HTERT RPE-1 (cell line): ENCODE results near the gene TMPRSS9.

Experiments used
- in situ Hi-C: fragments of 300-500 bp; cut with MboI; formaldehyde crosslinking; loops from 4 replicates; pipeline ENCODE4 v1.14.3; 2020; ENCODE audit warnings: low sequenced_read_pairs

Gene TMPRSS9

DNA sequence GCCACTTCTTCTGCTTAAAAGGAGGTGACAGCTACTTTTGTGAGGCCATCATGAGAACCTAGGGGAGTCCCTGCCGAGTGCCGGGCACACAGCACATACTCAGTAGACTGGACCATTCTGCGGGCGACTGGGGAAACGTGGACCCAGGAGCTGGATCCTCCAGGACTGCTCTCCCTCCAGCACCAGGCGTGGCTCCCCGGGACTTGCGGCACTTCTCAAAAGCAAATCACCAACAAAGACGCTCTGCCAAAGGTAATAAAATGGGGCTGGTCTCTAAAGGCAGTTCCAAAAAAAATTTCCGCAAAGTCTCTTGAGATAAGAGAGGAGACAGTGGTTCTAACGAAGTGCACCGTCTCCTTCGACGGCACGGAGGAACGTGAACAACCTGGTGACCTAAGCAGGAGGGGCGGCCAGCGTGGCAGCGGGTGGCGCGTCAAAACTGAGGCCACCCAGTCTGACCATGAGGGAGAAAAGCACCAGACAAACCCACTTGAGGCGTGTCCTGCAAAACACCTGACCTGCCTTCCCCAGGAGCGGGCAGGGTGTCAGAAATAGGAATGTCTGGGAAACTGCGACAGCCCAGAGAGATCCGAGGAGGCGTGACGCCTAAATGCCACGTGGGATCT, 1.4 kb upstream of the TMPRSS9 start:
- in situ Hi-C loops: no loop called here

DNA sequence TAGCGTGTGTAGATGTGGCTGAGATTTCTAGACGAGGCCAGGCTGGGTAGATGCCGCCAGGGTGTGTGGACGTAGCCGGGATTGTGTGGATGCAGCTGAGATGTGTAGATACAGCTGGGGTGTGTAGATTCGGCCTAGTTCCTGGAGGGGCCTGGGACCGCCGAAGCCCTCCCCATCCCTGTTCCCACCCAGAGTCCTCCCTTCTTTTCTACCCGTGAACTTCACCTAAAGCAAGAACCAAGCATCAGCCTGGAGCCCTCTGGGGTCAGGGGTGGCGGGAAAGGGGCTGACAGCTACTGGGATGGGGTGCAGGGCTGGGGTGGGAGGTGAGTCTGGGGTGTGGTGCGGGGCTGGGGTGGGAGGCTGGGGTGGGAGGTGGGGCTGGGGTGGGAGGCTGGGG, 768 bp downstream of the TMPRSS9 start:
- in situ Hi-C loops: no loop called here

DNA sequence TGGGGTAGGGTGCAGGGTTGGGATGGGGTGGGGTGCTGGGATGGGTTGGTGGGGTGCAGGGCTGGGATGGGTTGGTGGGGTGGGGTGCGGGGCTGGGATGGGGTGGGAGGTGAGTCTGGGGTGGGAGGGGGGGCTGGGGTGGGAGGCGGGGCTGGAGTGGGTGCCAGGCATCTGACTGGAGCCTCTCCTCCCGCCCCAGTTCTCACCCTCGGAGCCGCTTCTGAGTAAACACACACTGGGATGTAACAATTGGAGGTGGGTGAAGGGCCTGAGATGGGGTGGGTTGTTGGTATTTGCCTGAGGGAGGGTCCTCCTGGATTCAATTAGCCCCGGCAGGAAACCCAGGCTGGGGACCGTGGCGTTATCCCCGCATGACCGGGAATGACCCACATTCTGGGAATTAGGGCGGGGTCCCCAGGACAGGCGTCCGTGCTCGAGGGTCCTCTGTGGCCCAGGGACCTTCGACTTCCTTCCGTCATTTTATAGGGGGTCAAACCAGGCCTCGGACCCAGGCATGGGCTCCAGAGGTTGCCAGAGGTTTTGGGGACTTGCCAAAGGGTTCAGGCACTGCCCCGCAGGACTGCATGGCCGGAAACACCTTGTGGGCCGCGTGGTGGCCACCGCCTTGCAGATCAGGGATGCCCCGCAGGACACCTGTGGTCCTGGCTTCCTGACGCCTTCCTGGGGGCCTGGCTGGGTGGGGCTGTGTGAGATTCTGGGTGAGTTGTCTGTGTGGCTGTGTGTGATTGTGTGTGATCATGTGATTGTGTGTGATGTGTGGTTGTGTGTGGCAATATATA, 1.4 kb downstream of the TMPRSS9 start:
- in situ Hi-C loops: no loop called here

DNA sequence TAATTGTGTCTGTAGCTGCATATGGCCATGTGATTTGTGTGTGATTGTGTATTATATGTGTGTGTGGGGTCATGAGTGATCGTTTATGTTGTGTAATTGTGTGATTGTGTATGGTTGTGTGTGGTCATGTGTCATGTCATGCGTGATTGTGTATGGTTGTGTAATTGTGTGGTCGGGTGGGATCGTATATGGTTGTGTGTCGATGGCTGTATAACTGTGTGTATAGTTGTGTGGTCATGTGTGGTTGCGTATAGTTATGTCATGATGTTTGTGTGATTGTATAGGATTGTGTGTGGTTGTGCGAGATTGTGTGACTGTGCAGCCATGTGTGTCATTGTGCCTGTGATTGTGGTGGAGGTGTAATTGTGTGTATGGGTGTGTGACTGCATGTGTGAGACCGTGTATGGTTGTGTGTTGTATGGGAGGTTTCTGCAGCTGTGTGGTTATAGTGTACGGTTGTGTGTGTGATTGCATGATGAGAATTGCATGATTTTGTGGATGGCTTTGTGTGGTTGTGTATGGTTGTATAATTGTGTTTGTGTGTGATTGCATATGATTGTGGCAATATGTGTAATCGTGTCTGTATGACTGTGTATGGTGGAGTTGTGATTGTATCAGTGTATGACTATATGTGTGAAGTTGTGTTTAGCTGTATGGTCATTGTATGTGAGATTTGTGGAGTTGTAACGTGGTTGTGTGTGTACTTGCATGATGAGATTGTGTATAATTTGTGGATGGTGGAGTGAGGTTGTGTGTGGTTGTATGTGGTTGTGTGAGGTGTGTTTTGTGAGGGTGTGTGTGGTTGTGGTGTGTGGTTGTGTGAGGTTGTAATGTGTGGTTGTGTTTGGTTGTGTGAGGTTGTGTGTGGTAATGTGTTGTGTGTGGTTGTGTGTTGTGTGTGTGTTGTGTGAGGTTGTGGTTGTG, 2.2 kb downstream of the TMPRSS9 start:
- in situ Hi-C loops: no loop called here

DNA sequence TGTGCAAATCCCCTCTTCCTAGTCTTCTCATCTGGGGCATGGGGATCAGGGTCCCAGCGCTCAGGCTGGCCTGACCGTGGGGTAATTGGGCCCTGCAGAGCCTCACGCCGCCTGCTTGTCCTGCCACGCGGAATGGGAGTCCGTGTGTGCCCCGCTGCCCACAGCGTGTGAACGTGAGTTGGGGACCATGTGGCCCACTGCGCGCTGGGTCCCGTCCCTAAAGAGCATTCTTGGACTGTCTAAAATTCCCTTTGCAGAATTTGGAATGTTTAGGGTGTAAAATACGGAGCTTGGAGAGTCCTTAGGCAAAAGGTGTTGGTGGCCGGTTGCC, 2.9 kb downstream of the TMPRSS9 start:
- in situ Hi-C loops: no loop called here

DNA sequence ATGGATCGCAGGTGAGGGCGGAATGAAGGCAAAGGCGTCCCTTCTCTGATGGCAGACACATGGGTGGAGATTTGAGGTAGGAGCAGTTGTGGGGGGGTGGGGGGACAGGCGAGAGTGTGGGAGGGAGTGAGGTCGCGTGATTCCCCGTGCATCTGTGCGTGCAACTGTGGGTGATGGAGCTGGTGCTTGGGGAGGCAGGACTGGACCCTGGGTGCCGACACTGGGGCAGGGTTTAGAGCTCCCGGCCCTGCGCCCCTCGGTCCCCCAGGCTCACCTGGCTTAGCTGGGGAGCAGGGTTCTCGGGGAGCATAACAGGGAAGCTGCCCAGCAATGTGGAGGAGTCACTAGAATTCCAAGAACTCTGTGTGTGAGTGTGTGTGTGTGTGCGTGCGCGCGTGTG, 3.4 kb downstream of the TMPRSS9 start:
- in situ Hi-C loops: no loop called here

DNA sequence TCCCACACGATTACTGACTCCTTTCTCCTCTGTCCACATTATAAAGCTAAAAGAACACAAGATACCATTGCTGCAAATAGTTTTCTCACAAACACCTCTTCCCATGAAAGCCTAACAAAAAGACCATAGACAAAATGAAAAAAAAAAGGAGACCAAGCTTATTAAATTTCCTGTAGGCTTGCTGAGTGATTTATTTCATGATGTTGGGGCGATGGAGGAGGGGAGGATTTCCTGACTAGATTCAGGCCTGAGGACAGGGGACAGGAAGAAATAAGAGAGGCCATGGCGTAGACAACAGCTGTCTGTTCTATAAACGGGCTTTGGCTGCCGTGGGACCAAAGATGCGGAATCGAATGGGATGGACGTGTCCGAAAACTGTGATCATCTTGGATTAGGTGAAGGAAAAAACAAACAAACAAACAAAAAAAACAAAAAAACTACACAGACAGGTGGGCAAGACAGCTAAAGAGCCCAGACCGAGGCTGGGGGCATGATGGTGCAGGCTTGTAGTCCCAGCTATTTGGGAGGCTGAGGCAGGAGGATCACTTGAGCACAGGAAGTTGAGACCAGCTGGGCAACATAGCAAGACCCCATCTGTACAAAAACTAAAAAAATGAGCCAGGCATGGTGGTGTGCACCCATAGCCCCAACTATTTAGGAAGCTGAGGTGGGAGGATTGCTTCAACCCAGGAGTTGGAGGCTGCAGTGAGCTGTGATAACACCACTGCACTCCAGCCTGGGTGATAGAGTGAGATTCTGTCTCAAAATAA, 5.3 kb downstream of the TMPRSS9 start:
- in situ Hi-C loops: no loop called here

DNA sequence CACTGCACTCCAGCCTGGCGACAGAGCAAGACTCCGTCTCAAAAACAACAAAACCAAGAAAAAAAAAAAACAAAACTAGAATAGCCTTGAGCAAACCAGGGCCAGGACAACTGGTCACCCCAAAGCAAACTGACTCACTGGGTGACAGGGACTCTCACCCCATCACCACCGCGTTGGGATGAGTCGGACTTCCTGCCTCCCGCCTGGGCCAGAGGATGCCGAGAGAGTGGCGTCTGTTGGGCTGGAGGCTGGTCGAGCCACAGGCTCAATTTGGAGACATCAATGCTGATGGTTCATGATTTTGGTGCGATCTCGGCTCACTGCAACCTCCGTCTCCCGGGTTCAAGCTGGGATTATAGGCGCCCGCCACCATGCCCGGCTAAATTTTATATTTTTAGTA, 11.6 kb downstream of the TMPRSS9 start:
- in situ Hi-C loops: no loop called here

DNA sequence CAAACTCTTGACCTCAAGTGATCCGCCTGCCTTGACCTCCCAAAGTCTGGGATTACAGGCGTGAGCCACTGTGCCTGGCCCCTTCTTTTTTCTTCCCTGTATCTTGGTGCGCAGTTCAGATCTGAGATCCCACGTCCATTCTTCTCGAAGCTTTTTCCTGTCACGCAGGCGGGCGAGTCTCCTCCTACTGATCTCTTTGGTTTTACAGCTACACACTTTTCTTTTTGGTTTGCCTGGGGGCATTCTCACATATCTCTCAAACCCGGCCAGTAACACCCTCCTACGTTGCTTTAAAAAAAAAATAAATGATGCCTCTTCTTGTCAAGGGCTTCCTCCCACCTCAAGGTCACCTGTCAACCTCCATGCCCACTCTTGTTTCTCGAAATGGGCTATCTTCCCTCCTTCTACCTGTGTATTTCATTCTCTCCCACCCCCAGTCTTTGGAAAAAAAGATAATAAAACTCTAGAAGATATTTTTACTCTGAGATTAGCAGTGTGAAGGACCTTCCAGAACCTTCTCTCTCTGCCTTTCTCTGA, 12.1 kb downstream of the TMPRSS9 start:
- in situ Hi-C loops: no loop called here

DNA sequence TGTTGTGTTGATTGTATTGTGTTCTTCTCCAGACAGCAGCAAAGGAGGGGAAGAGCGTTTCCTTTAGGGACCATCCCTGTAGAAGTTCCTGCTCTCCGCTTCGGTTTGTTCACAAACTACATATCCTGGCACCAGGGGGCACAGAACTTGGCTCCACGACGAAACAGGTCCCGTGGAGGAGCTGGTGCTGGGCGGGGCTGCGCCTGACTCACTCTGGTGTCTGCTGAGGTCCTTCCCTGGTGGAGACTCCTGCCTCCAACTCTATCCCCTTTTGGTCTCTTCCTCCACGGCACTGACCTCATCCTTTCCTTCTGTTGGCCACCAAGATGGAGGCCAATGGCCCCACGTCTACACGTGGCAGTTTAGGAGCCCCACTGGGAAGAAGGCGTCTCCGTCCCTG, 14.7 kb downstream of the TMPRSS9 start:
- in situ Hi-C loops: no loop called here

DNA sequence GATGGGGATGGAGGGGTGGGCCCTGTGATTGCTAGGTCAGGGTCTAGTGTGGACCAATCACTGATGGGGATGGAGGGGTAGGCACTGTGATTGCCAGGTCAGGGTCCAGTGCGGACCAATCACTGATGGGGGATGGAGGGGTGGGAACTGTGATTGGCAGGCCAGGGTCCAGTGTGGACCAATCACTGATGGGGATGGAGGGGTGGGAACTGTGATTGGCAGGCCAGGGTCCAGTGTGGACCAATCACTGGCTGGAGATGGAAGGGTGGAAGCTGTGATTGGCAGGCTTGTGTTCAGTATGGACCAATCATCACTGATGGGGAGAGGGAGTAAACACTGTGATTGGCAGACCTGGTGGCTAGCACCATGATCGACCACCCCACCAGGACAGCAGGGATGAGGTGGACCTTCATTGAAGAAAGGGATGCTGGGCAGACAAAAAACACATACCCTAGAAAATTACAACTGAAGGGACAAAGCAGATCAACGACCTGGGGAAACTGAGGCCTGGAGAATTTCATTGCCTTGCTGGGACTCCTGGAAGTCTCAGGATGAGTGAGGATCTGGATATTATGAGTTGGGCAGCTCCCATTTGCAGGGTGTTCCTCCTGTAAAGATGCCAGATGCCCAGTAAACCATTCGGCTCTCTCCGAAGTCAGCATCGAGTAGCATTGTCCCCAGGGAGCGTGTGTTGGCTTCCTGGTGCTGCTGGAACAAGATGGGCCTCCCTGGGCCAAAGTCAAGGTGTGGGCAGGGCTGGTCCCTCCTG, 15.5 kb downstream of the TMPRSS9 start:
- in situ Hi-C loops: no loop called here

DNA sequence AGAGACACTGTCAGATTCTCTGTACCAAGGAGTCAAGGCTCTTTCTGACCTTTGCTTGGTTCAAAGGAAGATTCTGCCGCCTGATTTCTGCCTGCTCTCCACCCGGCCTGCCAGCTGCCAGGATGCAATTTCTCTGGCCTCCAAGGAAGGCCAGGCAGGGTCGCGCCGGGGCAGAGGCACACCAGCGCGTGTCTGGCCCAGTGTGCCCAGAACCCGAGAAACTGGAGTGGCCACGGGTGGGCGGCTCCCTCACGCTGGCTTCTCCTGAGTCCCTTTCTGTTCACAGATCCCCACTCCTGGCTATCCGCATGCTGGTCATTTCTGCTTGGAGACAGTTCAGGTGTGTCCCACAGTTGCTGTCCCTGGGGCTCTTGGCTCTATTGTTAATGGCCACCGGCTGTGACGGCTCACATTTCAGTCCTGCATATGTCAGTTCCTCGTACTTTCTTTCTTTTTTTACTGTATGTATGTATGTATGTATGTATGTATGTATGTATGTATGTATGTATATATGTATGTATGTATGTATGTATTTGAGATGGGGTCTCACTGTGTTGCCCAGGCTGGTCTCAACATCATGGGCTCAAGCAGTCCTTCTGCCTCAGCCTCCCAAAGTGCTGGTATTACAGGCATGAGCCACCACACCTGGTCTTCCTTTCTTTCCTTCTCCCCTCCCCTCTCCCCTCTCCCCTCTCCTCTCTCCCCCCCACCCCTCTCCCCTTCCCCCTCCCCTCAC, 16.9 kb downstream of the TMPRSS9 start:
- in situ Hi-C loops: no loop called here

DNA sequence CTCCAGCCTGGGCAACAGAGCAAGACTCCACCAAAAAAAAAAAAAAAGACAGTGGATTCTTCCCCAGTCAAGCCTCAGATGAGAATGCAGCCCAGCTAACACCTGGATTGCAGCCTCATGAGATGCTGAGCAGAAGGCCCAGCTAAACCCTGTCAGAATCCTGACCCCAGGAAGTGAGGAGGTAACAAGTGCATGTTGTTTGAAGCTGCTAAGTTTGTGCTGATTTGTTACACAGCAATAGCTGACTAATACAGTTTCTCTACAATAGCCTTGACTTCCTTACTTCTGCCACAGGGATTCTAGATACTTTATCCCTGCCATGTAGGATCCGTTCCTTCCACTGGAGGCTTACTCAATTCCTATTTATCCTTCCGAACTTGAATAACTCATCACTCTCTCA, 20.5 kb downstream of the TMPRSS9 start:
- in situ Hi-C loops: no loop called here

DNA sequence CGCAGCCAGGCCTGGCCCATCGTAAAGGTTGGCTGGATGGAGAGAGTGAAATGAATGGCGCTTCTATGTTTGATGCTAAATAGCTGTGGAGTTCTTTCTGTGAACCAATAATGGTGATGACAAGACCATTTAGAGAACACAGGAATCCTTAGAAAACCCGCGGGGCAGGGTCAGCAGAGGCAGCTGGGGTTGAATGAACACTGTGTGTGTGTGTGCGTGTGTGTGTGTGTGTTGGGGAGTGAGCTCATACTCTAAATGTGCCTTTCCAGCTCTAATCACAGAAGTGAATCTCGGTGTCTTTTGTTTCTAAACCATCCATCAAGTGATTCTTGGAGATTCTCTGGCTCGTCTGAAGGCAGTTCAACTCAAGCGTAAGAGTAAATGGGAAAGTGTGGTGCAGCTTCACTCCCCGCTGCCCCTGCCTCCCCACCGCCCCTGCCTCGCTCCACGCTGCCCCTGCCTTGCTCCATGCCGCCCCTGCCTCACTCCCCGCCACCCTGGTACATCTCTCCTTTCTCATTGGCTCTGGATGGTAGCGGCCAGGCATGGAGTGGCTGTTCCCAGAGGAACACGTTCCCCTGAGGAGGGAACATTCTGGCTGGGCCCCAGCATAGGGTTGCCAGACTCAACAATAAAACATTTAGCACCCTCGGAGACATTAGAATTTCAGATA, 21.2 kb downstream of the TMPRSS9 start:
- in situ Hi-C loops: no loop called here

DNA sequence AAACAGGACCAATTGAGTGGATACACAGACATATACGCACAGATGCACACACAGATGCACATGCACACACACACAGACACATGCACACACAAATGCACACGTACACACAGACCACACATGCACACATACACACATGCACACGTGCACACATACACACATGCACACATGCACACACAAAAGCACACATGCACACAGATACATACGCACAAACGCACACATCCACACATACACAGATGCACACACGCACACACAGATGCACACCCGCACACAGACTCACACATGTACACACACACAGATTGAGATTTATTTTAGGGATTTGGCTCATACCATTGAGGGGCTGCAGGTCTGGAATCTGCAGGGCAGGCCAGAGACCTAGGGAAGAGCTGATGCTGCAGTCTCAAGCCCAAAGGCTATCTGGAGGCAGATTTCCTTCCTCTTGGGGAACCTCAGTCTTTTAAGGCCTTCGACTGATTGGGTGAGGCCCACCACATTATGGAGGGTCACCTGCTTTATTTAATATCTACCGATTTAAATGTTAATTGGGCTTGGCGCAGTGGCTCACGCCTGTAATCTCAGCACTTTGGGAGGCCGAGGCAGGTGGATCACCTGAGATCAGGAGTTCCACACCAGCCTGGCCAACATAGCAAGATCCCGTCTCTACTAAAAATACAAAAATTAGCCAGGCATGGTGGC, 22.6 kb downstream of the TMPRSS9 start:
- in situ Hi-C loops: no loop called here

DNA sequence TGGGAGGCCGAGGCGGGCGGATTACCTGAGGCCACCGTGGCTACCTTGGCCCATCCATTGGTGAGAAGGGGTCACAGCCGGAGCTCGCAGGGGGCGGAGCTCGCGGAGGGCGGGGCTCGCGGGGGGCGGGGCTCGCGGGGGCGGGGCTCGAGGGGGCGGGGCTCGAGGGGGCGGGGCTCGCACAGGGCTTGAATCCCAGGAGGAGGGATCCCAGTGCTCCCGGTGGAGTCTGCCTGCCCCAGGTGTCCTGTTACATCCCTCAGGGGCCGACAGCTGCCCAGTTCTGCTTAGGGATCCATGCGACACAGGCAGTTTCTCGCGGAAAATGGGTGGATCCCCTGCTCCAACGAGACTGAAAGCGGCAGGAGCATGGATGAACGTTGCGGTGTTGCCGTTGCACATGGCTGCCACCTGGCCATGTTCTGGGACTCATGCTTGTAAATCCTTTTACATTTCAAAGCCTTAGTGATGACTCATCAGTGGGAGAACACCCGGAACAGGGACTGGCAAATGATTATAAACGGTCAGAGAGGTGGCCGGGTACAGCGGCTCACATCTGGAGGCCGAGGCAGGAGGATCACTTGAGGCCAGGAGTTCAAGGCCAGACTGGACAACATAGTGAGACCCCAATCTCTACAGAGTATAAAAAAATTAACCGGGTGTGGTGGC, 25.1 kb downstream of the TMPRSS9 start:
- in situ Hi-C loops: no loop called here

DNA sequence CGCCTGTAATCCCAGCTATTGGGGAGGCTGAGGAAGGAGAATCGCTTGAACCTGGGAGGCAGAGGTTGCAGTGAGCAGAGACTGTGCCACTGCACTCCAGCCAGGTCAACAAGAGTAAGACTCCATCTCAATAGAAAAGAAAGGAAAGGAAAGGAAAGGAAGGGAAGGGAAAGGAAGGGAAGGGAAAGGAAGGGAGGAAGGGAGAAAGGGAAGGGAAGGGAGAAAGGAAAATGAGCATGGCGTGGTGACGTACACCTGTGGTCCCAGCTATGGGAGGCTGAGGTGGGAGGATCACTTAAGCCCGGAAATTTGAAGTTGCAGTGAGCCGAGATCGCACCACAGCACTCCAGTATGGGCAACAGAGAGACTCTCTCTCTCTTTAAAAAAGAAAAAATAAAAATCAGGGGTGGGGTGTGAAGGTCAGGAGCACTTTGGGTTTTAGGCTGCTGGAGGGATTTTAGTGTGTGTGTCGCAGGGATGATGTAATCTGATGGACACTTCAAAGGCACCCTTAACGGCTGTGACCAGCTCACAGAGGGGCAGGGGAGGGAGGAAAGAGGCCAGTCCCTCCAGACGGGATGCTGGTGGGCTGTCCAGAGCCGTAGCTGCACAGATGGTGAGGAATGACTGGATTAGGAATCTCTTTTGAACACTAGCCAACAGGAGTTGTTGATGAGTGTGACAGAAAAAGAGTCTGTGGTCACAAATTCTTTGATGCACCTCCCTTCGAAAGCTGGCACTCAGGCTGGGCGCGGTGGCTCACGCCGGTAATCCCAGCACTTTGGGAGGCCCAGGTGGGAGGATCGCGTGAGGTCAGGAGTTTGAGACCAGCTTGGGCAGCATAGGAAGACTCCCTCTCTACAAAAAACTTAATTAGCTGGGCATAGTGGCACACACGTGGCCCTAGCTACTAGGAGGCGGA, 27.6 kb downstream of the TMPRSS9 start:
- in situ Hi-C loops: no loop called here
